Mesenchymal stem cell (in vitro differentiated cells and primary cell): Measurements from ENCODE around the gene NMRK1.

Experiments
- DNase-seq: peaks from one replicate; pipeline ENCODE4 v3.0.0-alpha.2; 2013
- H2AFZ ChIP-seq: one replicate; pipeline ENCODE4 v1.6.1; 2013; ENCODE audit warnings: low read depth, mild to moderate bottlenecking, control low read depth, inconsistent platforms, low read length, moderate library complexity
- H2AK5ac ChIP-seq: 2 replicates; pipeline ENCODE4 v1.6.1; 2013; ENCODE audit warnings: low read length, moderate library complexity, mild to moderate bottlenecking, inconsistent platforms; ENCODE audit not compliant: severe bottlenecking
- H2BK120ac ChIP-seq: one replicate; pipeline ENCODE4 v1.6.1; 2013; ENCODE audit warnings: low read depth, mild to moderate bottlenecking, inconsistent platforms, low read length, moderate library complexity
- H2BK12ac ChIP-seq, 2 experiments: one replicate each; pipeline ENCODE4 v1.6.1; 2013; ENCODE audit warnings: inconsistent platforms in 2 of 2, low read length in 2 of 2, mild to moderate bottlenecking in 2 of 2, moderate library complexity in 2 of 2, control low read depth in 1 of 2
- H2BK15ac ChIP-seq: one replicate; pipeline ENCODE4 v1.6.1; 2013; ENCODE audit warnings: mild to moderate bottlenecking, low read depth, inconsistent platforms; ENCODE audit not compliant: poor library complexity, severe bottlenecking
- H2BK5ac ChIP-seq: 2 replicates; pipeline ENCODE4 v1.6.1; 2013; ENCODE audit warnings: low read depth, mild to moderate bottlenecking, low read length, control low read depth, inconsistent platforms; ENCODE audit not compliant: poor library complexity, severe bottlenecking
- H3K14ac ChIP-seq, 2 experiments: one replicate each; pipeline ENCODE4 v1.6.1; 2013; ENCODE audit warnings: inconsistent platforms in 2 of 2, low read length in 2 of 2, control low read depth in 1 of 2, mild to moderate bottlenecking in 1 of 2, moderate library complexity in 1 of 2
- H3K18ac ChIP-seq, 2 experiments: one replicate each; pipeline ENCODE4 v1.6.1; 2013; ENCODE audit warnings: inconsistent platforms in 2 of 2, low read length in 2 of 2, control low read depth in 1 of 2, low read depth in 1 of 2, mild to moderate bottlenecking in 1 of 2
- H3K23ac ChIP-seq, 2 experiments: one replicate each; pipeline ENCODE4 v1.6.1; 2013; ENCODE audit warnings: inconsistent platforms in 2 of 2, low read length in 2 of 2, mild to moderate bottlenecking in 2 of 2, moderate library complexity in 2 of 2, control low read depth in 1 of 2
- H3K27ac ChIP-seq: 2 replicates; pipeline ENCODE4 v1.5.1; 2013; ENCODE audit warnings: mild to moderate bottlenecking, moderate library complexity, low read length, control low read depth, inconsistent platforms; ENCODE audit not compliant: poor library complexity, severe bottlenecking
- H3K27me3 ChIP-seq, 2 experiments: 2 replicates each; pipeline versions ENCODE4 v1.6.1 to v1.7.0; 2013; ENCODE audit warnings: low read length in 2 of 2, mild to moderate bottlenecking in 2 of 2, moderate library complexity in 2 of 2, control low read depth in 1 of 2, inconsistent platforms in 1 of 2; ENCODE audit not compliant: control insufficient read depth in 1 of 2, insufficient read depth in 1 of 2
- H3K36me3 ChIP-seq, 2 experiments: 2 replicates each; pipeline versions ENCODE4 v1.6.1 to v1.7.0; 2013; ENCODE audit warnings: low read length in 2 of 2, control low read depth in 1 of 2, inconsistent platforms in 1 of 2, low read depth in 1 of 2, mild to moderate bottlenecking in 1 of 2; ENCODE audit not compliant: insufficient read depth in 2 of 2, control insufficient read depth in 1 of 2
- H3K4ac ChIP-seq, 2 experiments: one replicate each; pipeline ENCODE4 v1.6.1; 2013; ENCODE audit warnings: inconsistent platforms in 2 of 2, low read length in 2 of 2, mild to moderate bottlenecking in 2 of 2, moderate library complexity in 2 of 2, control low read depth in 1 of 2, low read depth in 1 of 2
- H3K4me1 ChIP-seq: 2 replicates; pipeline ENCODE4 v1.6.1; 2013; ENCODE audit warnings: low read depth, low read length, control low read depth; ENCODE audit not compliant: control insufficient read depth, insufficient read depth
- H3K4me2 ChIP-seq: 2 replicates; pipeline ENCODE4 v1.6.1; 2013; ENCODE audit warnings: low read length, mild to moderate bottlenecking, inconsistent platforms; ENCODE audit not compliant: poor library complexity, severe bottlenecking
- H3K4me3 ChIP-seq, 2 experiments: 2 replicates each; pipeline versions ENCODE4 v1.5.1 to v1.7.0; 2013; ENCODE audit warnings: low read length in 2 of 2, mild to moderate bottlenecking in 2 of 2, control low read depth in 1 of 2, low read depth in 1 of 2; ENCODE audit not compliant: insufficient read depth in 1 of 2
- H3K79me1 ChIP-seq: replicated peaks from 2 replicates; pipeline ENCODE4 v1.6.1; 2013; ENCODE audit warnings: mild to moderate bottlenecking, control low read depth, low read length, inconsistent platforms; ENCODE audit not compliant: poor library complexity, severe bottlenecking
- H3K9ac ChIP-seq: 2 replicates; pipeline ENCODE4 v1.7.0; 2013; ENCODE audit warnings: mild to moderate bottlenecking, low read length, moderate library complexity
- H3K9me3 ChIP-seq: 2 replicates; pipeline ENCODE4 v1.7.0; 2013; ENCODE audit warnings: mild to moderate bottlenecking, low read length; ENCODE audit not compliant: control insufficient read depth
- H4K8ac ChIP-seq: one replicate; pipeline ENCODE4 v1.6.1; 2013; ENCODE audit warnings: inconsistent platforms, mild to moderate bottlenecking, low read length, moderate library complexity
- H4K91ac ChIP-seq: one replicate; pipeline ENCODE4 v1.6.1; 2013; ENCODE audit warnings: mild to moderate bottlenecking, low read length, inconsistent platforms
- WGBS: methylation state at CpG from one replicate; pipeline ENCODE4 v1.1.7; 2013; ENCODE audit warnings: mixed read lengths; 5-methylcytosine and 5-hydroxymethylcytosine counted together

Gene NMRK1

GRCh38 chr9:75051285-75051684 is 36.7 kb downstream of the NMRK1 start:
- no peaks in the 10 kb centered on the region for H3K79me1 ChIP-seq
- H3K27me3 ChIP-seq = peaks cover 0 to 6% of the 10 kb centered on the region in 2 experiments
- no peaks in the 10 kb centered on the region for H3K4me1 ChIP-seq
- no peak overlapping the region for H3K27ac ChIP-seq
- no peak overlapping the region for H2BK120ac ChIP-seq
- H3K36me3 ChIP-seq = no peaks in the 10 kb centered on the region
- no peaks in the 10 kb centered on the region for H3K9me3 ChIP-seq
- H3K14ac ChIP-seq = no peak overlapping the region
- H2BK12ac ChIP-seq = no peak overlapping the region
- no peak overlapping the region for H4K8ac ChIP-seq
- H4K91ac ChIP-seq = no peak overlapping the region
- H3K18ac ChIP-seq = no peak overlapping the region
- H3K4me2 ChIP-seq = no peak overlapping the region
- H3K4me3 ChIP-seq = no peak overlapping the region
- H3K9ac ChIP-seq = no peak overlapping the region
- H3K23ac ChIP-seq = no peak overlapping the region
- DNase-seq = no peak
- no peak overlapping the region for H2AFZ ChIP-seq
- no peak overlapping the region for H2AK5ac ChIP-seq
- H2BK15ac ChIP-seq = no peak overlapping the region
- H2BK5ac ChIP-seq = no peak overlapping the region
- H3K4ac ChIP-seq = no peak overlapping the region

GRCh38 chr9:75047506-75047905 is 40.4 kb downstream of the NMRK1 start:
- H2BK5ac ChIP-seq = no peak overlapping the region
- H3K4me3 ChIP-seq = no peak overlapping the region
- no peak for DNase-seq
- H3K4me1 ChIP-seq = no peaks in the 10 kb centered on the region
- no peak overlapping the region for H2AK5ac ChIP-seq
- no peaks in the 10 kb centered on the region for H3K9me3 ChIP-seq
- no peak overlapping the region for H2BK120ac ChIP-seq
- H3K14ac ChIP-seq = no peak overlapping the region
- H3K36me3 ChIP-seq = no peaks in the 10 kb centered on the region
- no peak overlapping the region for H3K4ac ChIP-seq
- H4K8ac ChIP-seq = no peak overlapping the region
- no peak overlapping the region for H3K18ac ChIP-seq
- H2BK15ac ChIP-seq = no peak overlapping the region
- H3K27me3 ChIP-seq = peaks cover 0 to 14% of the 10 kb centered on the region in 2 experiments
- H3K9ac ChIP-seq = no peak overlapping the region
- no peak overlapping the region for H2BK12ac ChIP-seq
- H3K4me2 ChIP-seq = no peak overlapping the region
- H3K23ac ChIP-seq = no peak overlapping the region
- no peak overlapping the region for H2AFZ ChIP-seq
- WGBS = 94% methylated on average over 1 of the region's 2 CpGs
- H3K79me1 ChIP-seq = no peaks in the 10 kb centered on the region
- no peak overlapping the region for H4K91ac ChIP-seq
- no peak overlapping the region for H3K27ac ChIP-seq

GRCh38 chr9:75046725-75047345 is 41.1 kb downstream of the NMRK1 start:
- H3K14ac ChIP-seq = no peak overlapping the region
- H3K9me3 ChIP-seq = no peaks in the 10 kb centered on the region
- 94% methylated on average over 1 of the region's 3 CpGs for WGBS
- DNase-seq = no peak
- no peak overlapping the region for H2BK12ac ChIP-seq
- no peak overlapping the region for H2BK5ac ChIP-seq
- no peaks in the 10 kb centered on the region for H3K79me1 ChIP-seq
- no peak overlapping the region for H3K9ac ChIP-seq
- no peak overlapping the region for H3K23ac ChIP-seq
- no peak overlapping the region for H2BK15ac ChIP-seq
- no peaks in the 10 kb centered on the region for H3K36me3 ChIP-seq
- H3K18ac ChIP-seq = no peak overlapping the region
- no peak overlapping the region for H2AK5ac ChIP-seq
- no peak overlapping the region for H3K27ac ChIP-seq
- H3K27me3 ChIP-seq = peaks cover 0 to 14% of the 10 kb centered on the region in 2 experiments
- H2BK120ac ChIP-seq = no peak overlapping the region
- no peak overlapping the region for H3K4me3 ChIP-seq
- no peak overlapping the region for H3K4me2 ChIP-seq
- no peak overlapping the region for H3K4ac ChIP-seq
- no peak overlapping the region for H4K8ac ChIP-seq
- no peak overlapping the region for H2AFZ ChIP-seq
- no peak overlapping the region for H4K91ac ChIP-seq
- H3K4me1 ChIP-seq = no peaks in the 10 kb centered on the region

GRCh38 chr9:75041041-75041440 is 46.9 kb downstream of the NMRK1 start:
- Histone ChIP-seq H3K18ac (no peak overlapping the region), H3K79me1 (no peaks in the 10 kb centered on the region), H4K91ac (no peak overlapping the region), H3K4me1 (no peaks in the 10 kb centered on the region), H2AFZ (no peak overlapping the region), H2AK5ac (no peak overlapping the region), H3K4me3 (no peak overlapping the region), H3K4me2 (no peak overlapping the region), H3K9me3 (no peaks in the 10 kb centered on the region), H2BK15ac (no peak overlapping the region), H3K36me3 (no peaks in the 10 kb centered on the region), H4K8ac (no peak overlapping the region), H3K27ac (no peak overlapping the region), H2BK5ac (no peak overlapping the region), H3K23ac (no peak overlapping the region), H2BK120ac (no peak overlapping the region), H3K9ac (no peak overlapping the region), H3K14ac (no peak overlapping the region), H3K4ac (no peak overlapping the region), H2BK12ac (no peak overlapping the region), H3K27me3 (peaks cover 0 to 8% of the 10 kb centered on the region in 2 experiments)
- WGBS = 95% methylated on average over 1 of the region's 1 CpG
- DNase-seq = no peak
